ENCODE measurements around the gene MPPE1.
"Not testable (repeated sequence)": the region's sequence is repeated elsewhere in the genome, so short reads cannot be mapped to it uniquely, and the experiment has no call there.

MPPE1 gene

GRCh38 chr18:11916880-11917279, 8.8 kb upstream of the MPPE1 start:
- H2BK15ac ChIP-seq (replicated peaks; ENCODE audit: low read depth); H3K23ac ChIP-seq (ENCODE audit: low read length); H3K56ac ChIP-seq (ENCODE audit: low read length); H3K27ac ChIP-seq (ENCODE audit: low read depth, low read length); DNase-seq; H4K5ac ChIP-seq (ENCODE audit: low read length); H2AK5ac ChIP-seq (ENCODE audit: low read length); H3K79me1 ChIP-seq (ENCODE audit: low read length); H3K27me3 ChIP-seq (ENCODE audit: insufficient read depth, low read length, poor library complexity); H3K79me2 ChIP-seq (ENCODE audit: control insufficient read depth, insufficient read depth, low read length); H3K18ac ChIP-seq (ENCODE audit: low read length); H3K4ac ChIP-seq (ENCODE audit: low read depth, low read length); H3K4me1 ChIP-seq (ENCODE audit: control insufficient read depth, low read depth, low read length); H3K4me3 ChIP-seq (ENCODE audit: low read length); H2BK120ac ChIP-seq (ENCODE audit: low read depth, low read length); H3K36me3 ChIP-seq (ENCODE audit: control insufficient read depth, insufficient read depth, low read length); H3K9ac ChIP-seq (ENCODE audit: low read length); H3K4me2 ChIP-seq (ENCODE audit: low read length); H2BK5ac ChIP-seq (ENCODE audit: low read length); H4K8ac ChIP-seq (ENCODE audit: low read depth, low read length): not testable (repeated sequence)
- no CpG with 5 or more reads among the region's 4 CpGs for WGBS (ENCODE audit: extremely low coverage, insufficient coverage, low lambda C conversion rate)

GRCh38 chr18:11909591-11910026, 1.5 kb upstream of the MPPE1 start:
- H3K4me2 ChIP-seq (ENCODE audit: low read length): no peak overlapping the region
- no peak overlapping the region for H2BK15ac ChIP-seq (replicated peaks; ENCODE audit: low read depth)
- H3K56ac ChIP-seq (ENCODE audit: low read length): no peak overlapping the region
- no peak overlapping the region for H3K4me3 ChIP-seq (ENCODE audit: low read length)
- DNase-seq: no peak
- H3K18ac ChIP-seq (ENCODE audit: low read length): no peak overlapping the region
- no peak overlapping the region for H3K27ac ChIP-seq (ENCODE audit: low read depth, low read length)
- no peak overlapping the region for H3K23ac ChIP-seq (ENCODE audit: low read length)
- no peak overlapping the region for H4K5ac ChIP-seq (ENCODE audit: low read length)
- H2BK120ac ChIP-seq (ENCODE audit: low read depth, low read length): no peak overlapping the region
- no peak overlapping the region for H2AK5ac ChIP-seq (ENCODE audit: low read length)
- no peaks in the 10 kb centered on the region for H3K79me1 ChIP-seq (ENCODE audit: low read length)
- H3K9ac ChIP-seq (ENCODE audit: low read length): no peak overlapping the region
- H4K8ac ChIP-seq (ENCODE audit: low read depth, low read length): no peak overlapping the region
- H3K27me3 ChIP-seq (ENCODE audit: insufficient read depth, low read length, poor library complexity): no peaks in the 10 kb centered on the region
- no peak overlapping the region for H2BK5ac ChIP-seq (ENCODE audit: low read length)
- peaks cover 4% of the 10 kb centered on the region for H3K4me1 ChIP-seq (ENCODE audit: control insufficient read depth, low read depth, low read length)
- no peaks in the 10 kb centered on the region for H3K36me3 ChIP-seq (ENCODE audit: control insufficient read depth, insufficient read depth, low read length)
- H3K4ac ChIP-seq (ENCODE audit: low read depth, low read length): no peak overlapping the region
- H3K79me2 ChIP-seq (ENCODE audit: control insufficient read depth, insufficient read depth, low read length): no peaks in the 10 kb centered on the region
- no CpG with 5 or more reads among the region's 2 CpGs for WGBS (ENCODE audit: extremely low coverage, insufficient coverage, low lambda C conversion rate)

- DNase-seq: no peak
- no peak overlapping the region for H3K27ac ChIP-seq (ENCODE audit: low read depth, low read length)
These were observed 941 bp upstream of the MPPE1 start for GRCh38 chr18:11909061-11909455.

GRCh38 chr18:11906926-11907874, 917 bp downstream of the MPPE1 start:
- H2BK120ac ChIP-seq (ENCODE audit: low read depth, low read length): no peak overlapping the region
- peaks cover 12% of the 10 kb centered on the region for H3K4me1 ChIP-seq (ENCODE audit: control insufficient read depth, low read depth, low read length)
- H3K27ac ChIP-seq (ENCODE audit: low read depth, low read length): no peak overlapping the region
- peak; percentile 31 for DNase-seq
- no peak overlapping the region for H3K4ac ChIP-seq (ENCODE audit: low read depth, low read length)
- H4K8ac ChIP-seq (ENCODE audit: low read depth, low read length): no peak overlapping the region
- no peak overlapping the region for H2BK15ac ChIP-seq (replicated peaks; ENCODE audit: low read depth)
- H4K5ac ChIP-seq (ENCODE audit: low read length): no peak overlapping the region
- H3K79me1 ChIP-seq (ENCODE audit: low read length): no peaks in the 10 kb centered on the region
- peak overlapping the region; percentile 54 for H3K9ac ChIP-seq (ENCODE audit: low read length)
- H3K23ac ChIP-seq (ENCODE audit: low read length): no peak overlapping the region
- no peaks in the 10 kb centered on the region for H3K79me2 ChIP-seq (ENCODE audit: control insufficient read depth, insufficient read depth, low read length)
- 100% methylated on average over 1 of the region's 20 CpGs for WGBS (ENCODE audit: extremely low coverage, insufficient coverage, low lambda C conversion rate)
- H3K4me3 ChIP-seq (ENCODE audit: low read length): no peak overlapping the region
- peak overlapping the region; percentile 68 for H3K56ac ChIP-seq (ENCODE audit: low read length)
- peak overlapping the region; percentile 53 for H3K4me2 ChIP-seq (ENCODE audit: low read length)
- H3K18ac ChIP-seq (ENCODE audit: low read length): peak overlapping the region; percentile 86
- H3K27me3 ChIP-seq (ENCODE audit: insufficient read depth, low read length, poor library complexity): no peaks in the 10 kb centered on the region
- no peak overlapping the region for H2BK5ac ChIP-seq (ENCODE audit: low read length)
- no peak overlapping the region for H2AK5ac ChIP-seq (ENCODE audit: low read length)
- H3K36me3 ChIP-seq (ENCODE audit: control insufficient read depth, insufficient read depth, low read length): no peaks in the 10 kb centered on the region

More at GRCh38 chr18:11909061-11909455, 941 bp upstream of the MPPE1 start:
- Histone ChIP-seq H3K4ac (ENCODE audit: low read depth, low read length) (no peak overlapping the region), H3K18ac (ENCODE audit: low read length) (peak overlapping the region; percentile 35), H4K8ac (ENCODE audit: low read depth, low read length) (no peak overlapping the region), H3K23ac (ENCODE audit: low read length) (no peak overlapping the region), H3K56ac (ENCODE audit: low read length) (peak overlapping the region; percentile 95), H3K79me1 (ENCODE audit: low read length) (no peaks in the 10 kb centered on the region), H3K79me2 (ENCODE audit: control insufficient read depth, insufficient read depth, low read length) (no peaks in the 10 kb centered on the region), H3K36me3 (ENCODE audit: control insufficient read depth, insufficient read depth, low read length) (no peaks in the 10 kb centered on the region), H2BK120ac (ENCODE audit: low read depth, low read length) (no peak overlapping the region), H2BK15ac (replicated peaks; ENCODE audit: low read depth) (no peak overlapping the region), H2BK5ac (ENCODE audit: low read length) (no peak overlapping the region), H3K4me1 (ENCODE audit: control insufficient read depth, low read depth, low read length) (peaks cover 4% of the 10 kb centered on the region), H2AK5ac (ENCODE audit: low read length) (no peak overlapping the region), H3K4me3 (ENCODE audit: low read length) (peak overlapping the region; percentile 74), H3K9ac (ENCODE audit: low read length) (peak overlapping the region; percentile 92), H3K27me3 (ENCODE audit: insufficient read depth, low read length, poor library complexity) (no peaks in the 10 kb centered on the region), H3K4me2 (ENCODE audit: low read length) (peak overlapping the region; percentile 87), H4K5ac (ENCODE audit: low read length) (no peak overlapping the region)
- WGBS (ENCODE audit: extremely low coverage, insufficient coverage, low lambda C conversion rate): no CpG with 5 or more reads among the region's 13 CpGs

GRCh38 chr18:11906176-11906575, 1.9 kb downstream of the MPPE1 start:
- Histone ChIP-seq H3K4me2 (ENCODE audit: low read length) (no peak overlapping the region), H3K56ac (ENCODE audit: low read length) (no peak overlapping the region), H3K4me1 (ENCODE audit: control insufficient read depth, low read depth, low read length) (peaks cover 15% of the 10 kb centered on the region), H3K27ac (ENCODE audit: low read depth, low read length) (no peak overlapping the region), H3K79me1 (ENCODE audit: low read length) (no peaks in the 10 kb centered on the region), H4K5ac (ENCODE audit: low read length) (no peak overlapping the region), H2BK5ac (ENCODE audit: low read length) (no peak overlapping the region), H2BK120ac (ENCODE audit: low read depth, low read length) (no peak overlapping the region), H3K18ac (ENCODE audit: low read length) (no peak overlapping the region), H4K8ac (ENCODE audit: low read depth, low read length) (no peak overlapping the region), H3K4me3 (ENCODE audit: low read length) (no peak overlapping the region), H2AK5ac (ENCODE audit: low read length) (no peak overlapping the region), H3K23ac (ENCODE audit: low read length) (no peak overlapping the region), H3K79me2 (ENCODE audit: control insufficient read depth, insufficient read depth, low read length) (no peaks in the 10 kb centered on the region), H3K9ac (ENCODE audit: low read length) (no peak overlapping the region), H3K4ac (ENCODE audit: low read depth, low read length) (no peak overlapping the region), H3K27me3 (ENCODE audit: insufficient read depth, low read length, poor library complexity) (no peaks in the 10 kb centered on the region), H2BK15ac (replicated peaks; ENCODE audit: low read depth) (no peak overlapping the region), H3K36me3 (ENCODE audit: control insufficient read depth, insufficient read depth, low read length) (no peaks in the 10 kb centered on the region)
- no peak for DNase-seq
- WGBS (ENCODE audit: extremely low coverage, insufficient coverage, low lambda C conversion rate): no CpG with 5 or more reads among the region's 1 CpG
